Heart left ventricle (tissue), 16 donors: ENCODE results near the gene CHRNE. TPM values are rescaled to one million over a fixed set of nuclear protein-coding genes. Genes with fewer than 3 reads are reported as not detected.

ENCODE experiments used
- ATAC-seq, 4 donors: fragments of 200-7000 bp; cut with Tn5 transposase; one replicate each; pipeline ENCODE4 v1.9.1; 2020 to 2022; ENCODE audit warnings: moderate library complexity in 4 of 4, mild to moderate bottlenecking in 3 of 4, moderate number of reproducible peaks in 1 of 4
- DNase-seq, 5 donors: peaks; one replicate each; pipeline ENCODE4 v3.0.0-alpha.2; 2020
- H3K27ac ChIP-seq, 12 donors: fragments of 200-600 bp; sonication (generic) in 4 of 12; one replicate each; pipeline versions ENCODE4 v1.5.0 to v1.8.0; 2016 to 2022; ENCODE audit warnings: mild to moderate bottlenecking in 2 of 12
- H3K27me3 ChIP-seq, 9 donors: fragments of 200-600 bp; sonication (generic) in 2 of 9; one replicate each; pipeline versions ENCODE4 v1.5.1 to v1.8.0; 2016 to 2022; ENCODE audit warnings: mild to moderate bottlenecking in 3 of 9
- H3K36me3 ChIP-seq, 9 donors: fragments of 200-600 bp; sonication (generic) in 2 of 9; one replicate each; pipeline versions ENCODE4 v1.5.0 to v1.8.0; 2018 to 2022; ENCODE audit warnings: mild to moderate bottlenecking in 2 of 9
- H3K4me1 ChIP-seq, 12 donors: fragments of 200-600 bp; sonication (generic) in 4 of 12; one replicate each; pipeline versions ENCODE4 v1.5.0 to v1.8.0; 2016 to 2022; ENCODE audit warnings: mild to moderate bottlenecking in 3 of 12
- H3K4me3 ChIP-seq, 12 donors: fragments of 200-600 bp; sonication (generic) in 4 of 12; one replicate each; pipeline versions ENCODE4 v1.5.0 to v1.8.0; 2017 to 2022; ENCODE audit warnings: mild to moderate bottlenecking in 9 of 12, moderate library complexity in 4 of 12
- H3K9me3 ChIP-seq, 12 donors: fragments of 200-600 bp; sonication (generic) in 4 of 12; one replicate each; pipeline versions ENCODE4 v1.5.0 to v1.8.0; 2016 to 2022; ENCODE audit warnings: mild to moderate bottlenecking in 1 of 12
- POLR2A ChIP-seq, 2 donors: fragments of 450-650 bp; IDR thresholded peaks; one replicate each; pipeline ENCODE4 v1.6.1; 2017; ENCODE audit warnings: antibody characterized with exemption in 2 of 2, mild to moderate bottlenecking in 2 of 2, moderate library complexity in 2 of 2
- WGBS, 4 donors: extraction: QIAGEN DNeasy Blood & Tissue Kit in 2 of 4; methylation state at CpG; one replicate each; pipeline versions ENCODE4 v1.1.5 to v1.1.7; 2013 to 2018; 5-methylcytosine and 5-hydroxymethylcytosine counted together
- intact Hi-C, 10 donors: fragments of 100-400 bp; cut with DNase I; formaldehyde crosslinking; loops; one replicate each; pipeline versions ENCODE4 v1.11.1 to v1.14.2; 2022
- polyA plus RNA-seq, 2 donors: library from polyadenylated mRNA; stranded (reverse); fragments of 200-250 nt; gene quantifications; one replicate each; pipeline ENCODE4 v1.2.3, GENCODE V29; 2013
- total RNA-seq, 9 donors: library from RNA; depleted of rRNA in 2 of 9; stranded (reverse); fragments of >200 nt in 2 of 9; fragmentation: NEBNext Ultra II Directional in 3 of 9; extraction: Animal tissue kit (Norgen Biotek cat#: 25700) in 3 of 9; gene quantifications; one replicate each; pipeline versions ENCODE4 v1.1.0 to v1.2.4, GENCODE V29; 2016 to 2023
- TF ChIP-seq, protein P1 (sequence below), 12 donors: fragments of 200-600 bp; sonication (generic) in 4 of 12; IDR thresholded peaks; one replicate each; pipeline versions ENCODE4 v1.5.0 to v1.8.0; 2018 to 2022; ENCODE audit warnings: antibody characterized with exemption in 12 of 12, mild to moderate bottlenecking in 5 of 12
- donor health status: ischemic (EF 13 %, LVEDD 7.1; RV severe dilation, severe dysfunction).
- donor health status: healthy with polysubstance abuse.
- donor health status: DM: no; HTN: yes; CAD: no.
- donor health status: DM: no; HTN: no; CAD: no.
- donor health status: ischemic (EF 25% LVEDD 6.9; RV normal size, moderate dysfunction).
- donor health status: ischemic (EF 25% LVEDD 5.7; RV mildly dilated, moderate dysfunction).
- donor health status: healthy.
- donor health status: DM: yes; HTN: yes; CAD: no.
- donor health status: ischemic (EF 35%, LVEDD 5.7; RV mildly dilated, moderate dysfunction).
- donor health status: nonischemic (EF 11% LVEDD 7.7; RV severe dilation, severe dysfunction).
- donor health status: DM: yes; HTN: yes; CAD: no.
- donor health status: PGD.
- donor health status: ischemic (EF 29% LVEDD 5.4; RV normal size, mild dysfunction).
- donor health status: nonischemic (EF 23%, LVEDD 6.1; RV moderate dilation, normal function).

The CHRNE gene
- total and polyA plus RNA-seq, 11 donors, result 0.23 to 1.4 (median 0.48) TPM

GRCh38 chr17:4946312-4946976 lies 43.5 kb upstream of the CHRNE start:
- ATAC-seq (no peak), DNase-seq (peak in 1 of 5 donors; percentile 16)
- intact Hi-C loops, result loop anchor here in 1 of 10 donors (5.0 kb wide), 1 partner anchor 41 kb away; the partner anchor contains the start of gene CAMTA2
- Histone ChIP-seq H3K27me3 (no peaks in the 10 kb centered on the region), H3K9me3 (no peaks in the 10 kb centered on the region), H3K4me1 (peaks cover 14 to 75% (median 50%) of the 10 kb centered on the region in 12 donors), H3K36me3 (peaks cover 0 to 55% (median 49%) of the 10 kb centered on the region in 9 donors), H3K4me3 (peak overlapping the region in 10 of 12 donors; percentile 76 to 100 (median 98)), H3K27ac (peak overlapping the region in 11 of 12 donors; percentile 96 to 100 (median 99))
- whole genome bisulfite sequencing, 4 donors, result 37 to 43% (median 39%) methylated on average over 16 of the region's 16 CpGs
- no peak for TF ChIP-seq POLR2A (IDR thresholded peaks at IDR 0.05)
- TF ChIP-seq, protein P1, sequence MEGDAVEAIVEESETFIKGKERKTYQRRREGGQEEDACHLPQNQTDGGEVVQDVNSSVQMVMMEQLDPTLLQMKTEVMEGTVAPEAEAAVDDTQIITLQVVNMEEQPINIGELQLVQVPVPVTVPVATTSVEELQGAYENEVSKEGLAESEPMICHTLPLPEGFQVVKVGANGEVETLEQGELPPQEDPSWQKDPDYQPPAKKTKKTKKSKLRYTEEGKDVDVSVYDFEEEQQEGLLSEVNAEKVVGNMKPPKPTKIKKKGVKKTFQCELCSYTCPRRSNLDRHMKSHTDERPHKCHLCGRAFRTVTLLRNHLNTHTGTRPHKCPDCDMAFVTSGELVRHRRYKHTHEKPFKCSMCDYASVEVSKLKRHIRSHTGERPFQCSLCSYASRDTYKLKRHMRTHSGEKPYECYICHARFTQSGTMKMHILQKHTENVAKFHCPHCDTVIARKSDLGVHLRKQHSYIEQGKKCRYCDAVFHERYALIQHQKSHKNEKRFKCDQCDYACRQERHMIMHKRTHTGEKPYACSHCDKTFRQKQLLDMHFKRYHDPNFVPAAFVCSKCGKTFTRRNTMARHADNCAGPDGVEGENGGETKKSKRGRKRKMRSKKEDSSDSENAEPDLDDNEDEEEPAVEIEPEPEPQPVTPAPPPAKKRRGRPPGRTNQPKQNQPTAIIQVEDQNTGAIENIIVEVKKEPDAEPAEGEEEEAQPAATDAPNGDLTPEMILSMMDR (IDR thresholded peaks at IDR 0.05), result no peak

DNA sequence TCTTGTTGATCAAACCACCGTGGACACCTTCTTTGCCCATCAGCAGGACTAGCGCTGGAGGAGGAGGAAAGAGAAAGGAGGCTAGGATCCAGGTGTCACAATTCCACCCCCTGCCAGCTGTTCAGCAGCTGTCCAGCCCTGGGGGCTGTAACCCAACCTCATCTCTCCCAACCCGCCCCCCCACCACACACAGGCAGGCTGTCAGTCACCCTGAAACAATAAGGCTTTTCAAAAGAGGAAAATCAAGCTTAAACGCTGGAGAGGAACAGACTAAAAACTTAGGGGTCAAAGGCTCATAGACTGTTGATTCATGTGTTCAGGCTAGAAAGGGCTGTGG lies 43.0 kb upstream of the CHRNE start:
- Histone ChIP-seq H3K27ac (peak overlapping the region in 6 of 12 donors; percentile 66 to 100 (median 99)), H3K4me3 (peak overlapping the region in 8 of 12 donors; percentile 76 to 100 (median 98)), H3K9me3 (no peaks in the 10 kb centered on the region), H3K4me1 (peaks cover 15 to 76% (median 54%) of the 10 kb centered on the region in 12 donors), H3K27me3 (no peaks in the 10 kb centered on the region), H3K36me3 (peaks cover 0 to 56% (median 49%) of the 10 kb centered on the region in 9 donors)
- DNase-seq (no peak), ATAC-seq (no peak)
- intact Hi-C loops, result loop anchor here in 1 of 10 donors (5.0 kb wide), 1 partner anchor 41 kb away; the partner anchor contains the start of gene CAMTA2
- TF ChIP-seq POLR2A (IDR thresholded peaks at IDR 0.05), result no peak
- TF ChIP-seq, protein P1 (IDR thresholded peaks at IDR 0.05), result no peak
- 44 to 53% (median 48%) methylated on average over 4 of the region's 4 CpGs for WGBS, 4 donors

DNA sequence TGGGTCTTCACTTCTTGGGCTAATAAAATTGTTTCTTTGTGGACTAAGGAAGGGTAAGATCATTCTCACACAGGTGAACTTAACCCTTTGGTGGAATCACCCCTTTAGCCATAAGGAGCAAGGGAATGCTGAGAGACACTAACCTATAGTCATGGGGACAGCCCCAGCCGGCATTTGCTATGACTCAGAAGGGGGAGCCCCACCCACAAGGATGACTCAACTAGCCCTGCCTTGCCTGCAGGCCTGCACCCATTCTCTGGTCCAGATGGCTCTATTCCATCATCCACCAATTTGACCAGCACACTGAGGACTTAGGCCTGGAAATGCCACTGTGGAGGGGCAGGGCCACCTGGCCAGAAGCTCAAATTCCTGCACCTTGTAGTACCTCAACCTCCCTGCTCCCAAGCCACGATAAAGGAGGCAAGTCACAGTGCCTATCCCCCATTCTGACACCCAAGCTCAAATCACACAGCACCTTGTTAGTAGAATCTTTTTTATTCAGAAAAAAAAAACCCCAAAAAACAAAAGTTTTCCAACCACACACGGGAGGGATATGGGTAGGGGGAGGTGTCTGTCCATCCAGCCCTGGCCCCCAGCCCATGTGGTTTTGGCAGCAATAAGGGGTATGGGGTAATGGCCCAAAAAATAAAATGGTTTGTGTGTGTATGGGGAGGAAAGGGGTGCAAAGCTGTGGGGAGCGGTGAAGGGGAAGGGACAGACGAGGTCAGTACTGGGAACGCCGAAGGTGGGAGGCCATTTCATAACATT lies 42.5 kb upstream of the CHRNE start:
- Histone ChIP-seq H3K4me1 (peaks cover 15 to 75% (median 52%) of the 10 kb centered on the region in 12 donors), H3K9me3 (no peaks in the 10 kb centered on the region), H3K27me3 (no peaks in the 10 kb centered on the region), H3K27ac (peak overlapping the region in 10 of 12 donors; percentile 6 to 100 (median 82)), H3K4me3 (peak overlapping the region in 5 of 12 donors; percentile 76 to 100 (median 99)), H3K36me3 (peaks cover 0 to 56% (median 49%) of the 10 kb centered on the region in 9 donors)
- WGBS, 4 donors, result 46 to 55% (median 51%) methylated on average over 7 of the region's 7 CpGs
- intact Hi-C loops, result loop anchor here in 1 of 10 donors (5.0 kb wide), 1 partner anchor 42 kb away; the partner anchor contains the start of gene CAMTA2
- ATAC-seq, result peak in 3 of 4 donors; percentile 31 to 45 (median 34)
- DNase-seq, result peak; percentile 67 to 89 (median 76)
- TF ChIP-seq, protein P1 (IDR thresholded peaks at IDR 0.05), result no peak
- TF ChIP-seq POLR2A (IDR thresholded peaks at IDR 0.05), result peak in 1 of 2 donors; percentile 35
